Sigmoid colon (tissue), 7 donors: ENCODE data around the gene SAFB. TPM values are rescaled to one million over a fixed set of nuclear protein-coding genes. Genes with fewer than 3 reads are reported as not detected.
A peak's percentile ranks its signal among the peaks of the same experiment; 100 is the strongest.
"Not testable (repeated sequence)": the region's sequence is repeated elsewhere in the genome, so short reads cannot be mapped to it uniquely, and the experiment has no call there.

Experiments
- DNase-seq: peaks from one replicate; pipeline ENCODE4 v3.0.0-alpha.2; 2019
- H3K27ac ChIP-seq, 4 donors: fragments of 200-600 bp; sonication (generic); one replicate each; pipeline ENCODE4 v1.5.1; 2016 to 2019; ENCODE audit warnings: mild to moderate bottlenecking in 1 of 4
- H3K27me3 ChIP-seq, 3 donors: fragments of 200-600 bp; sonication (generic); one replicate each; pipeline ENCODE4 v1.5.1; 2019; ENCODE audit warnings: mild to moderate bottlenecking in 1 of 3
- H3K36me3 ChIP-seq, 4 donors: fragments of 200-600 bp; sonication (generic); one replicate each; pipeline ENCODE4 v1.5.1; 2016 to 2019
- H3K4me1 ChIP-seq, 4 donors: fragments of 200-600 bp; sonication (generic); one replicate each; pipeline ENCODE4 v1.5.1; 2017 to 2019
- H3K4me3 ChIP-seq, 4 donors: fragments of 200-600 bp; sonication (generic); one replicate each; pipeline ENCODE4 v1.5.1; 2017 to 2019; ENCODE audit warnings: mild to moderate bottlenecking in 2 of 4, moderate library complexity in 1 of 4
- H3K9me3 ChIP-seq, 4 donors: fragments of 200-600 bp in 3 of 4; sonication (generic) in 3 of 4; one replicate each; pipeline versions ENCODE4 v1.5.1 to v1.6.1; 2013 to 2019
- CTCF ChIP-seq, 4 experiments: fragments of 450-650 bp in 3 of 4; fragments of 200-600 bp in 1 of 4; IDR thresholded peaks; one replicate each; pipeline ENCODE4 v1.5.1; 2016 to 2019; ENCODE audit warnings: antibody characterized with exemption in 4 of 4, mild to moderate bottlenecking in 3 of 4, moderate library complexity in 2 of 4
- EP300 ChIP-seq, 4 donors: sonication (generic); formaldehyde crosslinking; IDR thresholded peaks; one replicate each; pipeline ENCODE4 v1.6.1; 2017; ENCODE audit warnings: antibody characterized with exemption in 4 of 4
- POLR2A ChIP-seq, 2 donors: fragments of 450-650 bp; IDR thresholded peaks; one replicate each; pipeline ENCODE4 v1.6.1; 2016; ENCODE audit warnings: antibody characterized with exemption in 2 of 2, mild to moderate bottlenecking in 2 of 2, moderate library complexity in 2 of 2
- POLR2AphosphoS5 ChIP-seq, 4 donors: sonication (generic); formaldehyde crosslinking; IDR thresholded peaks; one replicate each; pipeline ENCODE4 v1.6.1; 2017; ENCODE audit warnings: antibody characterized with exemption in 4 of 4
- WGBS, 2 donors: extraction: QIAGEN DNeasy Blood & Tissue Kit; methylation state at CpG; one replicate each; pipeline ENCODE4 v1.1.7; 2013; 5-methylcytosine and 5-hydroxymethylcytosine counted together
- intact Hi-C: fragments of 100-400 bp; cut with DNase I; formaldehyde crosslinking; loops from one replicate; pipeline ENCODE4 v1.15.1; 2023
- polyA plus RNA-seq, 3 donors: library from polyadenylated mRNA; stranded (reverse); fragments of 200-250 nt; gene quantifications; one replicate each; pipeline ENCODE4 v1.2.3, GENCODE V29; 2013
- total RNA-seq, 4 donors: library from RNA; depleted of rRNA; stranded (reverse); fragments of >200 nt; gene quantifications; one replicate each; pipeline ENCODE4 v1.1.0, GENCODE V29; 2016
- donor health status: healthy with polysubstance abuse.
- donor health status: Bipolar disorder and iron deficiency.
- donor health status: healthy.

Gene SAFB
- total and polyA plus RNA-seq, 7 donors = 25.7 to 75.9 (median 54.6) TPM

- no peak for TF ChIP-seq POLR2AphosphoS5 (IDR thresholded peaks at IDR 0.05)
- no peak for TF ChIP-seq CTCF (IDR thresholded peaks at IDR 0.05)
- TF ChIP-seq EP300 (IDR thresholded peaks at IDR 0.05) = no peak
- no peak for TF ChIP-seq POLR2A (IDR thresholded peaks at IDR 0.05)
- H3K4me1 ChIP-seq = peaks cover 0 to 11% (median 7%) of the 10 kb centered on the region in 4 donors
- H3K4me3 ChIP-seq = no peak overlapping the region
- H3K36me3 ChIP-seq = peaks cover 36 to 86% (median 61%) of the 10 kb centered on the region in 4 donors
- 81 to 86% methylated on average over 25 of the region's 25 CpGs for WGBS, 2 donors
- H3K27me3 ChIP-seq = no peaks in the 10 kb centered on the region
- H3K27ac ChIP-seq = no peak overlapping the region
- DNase-seq = peak; percentile 66
- intact Hi-C loops = no loop called here
- no peaks in the 10 kb centered on the region for H3K9me3 ChIP-seq
Observed at GRCh38 chr19:5697022-5697889, 74.4 kb downstream of the SAFB start.

GRCh38 chr19:5697890-5698634, 75.2 kb downstream of the SAFB start:
- no peak overlapping the region for H3K27ac ChIP-seq
- TF ChIP-seq EP300 (IDR thresholded peaks at IDR 0.05) (no peak), POLR2AphosphoS5 (IDR thresholded peaks at IDR 0.05) (no peak), CTCF (IDR thresholded peaks at IDR 0.05) (no peak), POLR2A (IDR thresholded peaks at IDR 0.05) (no peak)
- H3K4me3 ChIP-seq = no peak overlapping the region
- no peak for DNase-seq
- peaks cover 0 to 3% (median 1%) of the 10 kb centered on the region in 4 donors for H3K4me1 ChIP-seq
- intact Hi-C loops = no loop called here
- peaks cover 33 to 79% (median 53%) of the 10 kb centered on the region in 4 donors for H3K36me3 ChIP-seq
- 88 to 89% methylated on average over 30 of the region's 30 CpGs for WGBS, 2 donors
- no peaks in the 10 kb centered on the region for H3K9me3 ChIP-seq
- no peaks in the 10 kb centered on the region for H3K27me3 ChIP-seq

GRCh38 chr19:5698635-5699422, 75.9 kb downstream of the SAFB start:
- TF ChIP-seq POLR2AphosphoS5 (IDR thresholded peaks at IDR 0.05) = no peak
- TF ChIP-seq EP300 (IDR thresholded peaks at IDR 0.05) = no peak
- TF ChIP-seq CTCF (IDR thresholded peaks at IDR 0.05) = no peak
- TF ChIP-seq POLR2A (IDR thresholded peaks at IDR 0.05) = no peak
- Histone ChIP-seq H3K4me1 (no peaks in the 10 kb centered on the region), H3K36me3 (peaks cover 30 to 79% (median 53%) of the 10 kb centered on the region in 4 donors), H3K27me3 (no peaks in the 10 kb centered on the region), H3K9me3 (no peaks in the 10 kb centered on the region), H3K4me3 (no peak overlapping the region), H3K27ac (no peak overlapping the region)
- 91% methylated on average over 38 of the region's 38 CpGs for WGBS, 2 donors
- intact Hi-C loops = no loop called here
- DNase-seq = peak; percentile 62

GRCh38 chr19:5700455-5701092, 77.7 kb downstream of the SAFB start:
- Histone ChIP-seq H3K27ac (no peak overlapping the region), H3K27me3 (no peaks in the 10 kb centered on the region), H3K36me3 (peaks cover 32 to 79% (median 45%) of the 10 kb centered on the region in 4 donors), H3K4me1 (no peaks in the 10 kb centered on the region), H3K4me3 (no peak overlapping the region), H3K9me3 (no peaks in the 10 kb centered on the region)
- intact Hi-C loops = no loop called here
- peak; percentile 64 for DNase-seq
- TF ChIP-seq EP300 (IDR thresholded peaks at IDR 0.05) = no peak
- 96 to 97% methylated on average over 22 of the region's 22 CpGs for WGBS, 2 donors

- H3K36me3 ChIP-seq = peaks cover 32 to 79% (median 46%) of the 10 kb centered on the region in 4 donors
- WGBS, 2 donors = 92 to 96% methylated on average over 23 to 26 of the region's 28 CpGs
- not testable (repeated sequence) for H3K4me1 ChIP-seq
Observed at GRCh38 chr19:5702053-5702410, 79.1 kb downstream of the SAFB start.

More at GRCh38 chr19:5702053-5702410, 79.1 kb downstream of the SAFB start:
- H3K27ac ChIP-seq, DNase-seq, H3K9me3 ChIP-seq, H3K4me3 ChIP-seq, H3K27me3 ChIP-seq, intact Hi-C loops: not testable (repeated sequence)
